Fibroblast of mammary gland (primary cell): ENCODE measurements around the gene ZNF764.

Experiments
- DNase-seq: peaks from one replicate; pipeline ENCODE4 v3.0.0-alpha.2; 2010; ENCODE audit warnings: low read depth
- H3K4me3 ChIP-seq: 2 replicates; pipeline ENCODE4 v1.5.1; 2011; ENCODE audit warnings: low read depth, mild to moderate bottlenecking, low read length, moderate library complexity; ENCODE audit not compliant: control insufficient read depth
- TF ChIP-seq, protein P1 (sequence below): conservative IDR thresholded peaks from 2 replicates; pipeline ENCODE4 v1.5.1; 2011; ENCODE audit warnings: low read depth, low read length, inconsistent platforms; ENCODE audit not compliant: control insufficient read depth, insufficient read depth

Gene ZNF764

DNA sequence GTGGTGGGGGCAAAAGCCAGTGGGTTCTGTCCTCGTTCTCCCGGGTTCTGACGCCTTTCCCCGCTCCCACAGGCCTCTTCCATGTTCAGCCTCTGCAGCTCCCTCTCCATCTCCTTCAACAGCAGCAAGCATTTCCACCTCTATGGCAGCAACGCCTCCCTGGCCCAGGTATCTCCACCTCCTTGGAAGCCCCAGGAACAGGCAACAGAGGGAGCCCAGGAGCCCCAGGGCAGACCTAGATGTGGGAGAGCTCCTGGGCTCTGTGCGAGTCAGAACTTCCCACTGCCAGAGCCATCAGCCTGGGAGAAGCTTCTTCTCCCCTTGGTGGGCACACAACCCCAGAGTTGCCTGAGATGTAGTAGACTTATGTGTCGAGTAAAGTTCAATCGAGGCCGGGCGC, 39.6 kb downstream of the ZNF764 start:
- no peak for DNase-seq
- H3K4me3 ChIP-seq, result no peak overlapping the region
- TF ChIP-seq, protein P1, sequence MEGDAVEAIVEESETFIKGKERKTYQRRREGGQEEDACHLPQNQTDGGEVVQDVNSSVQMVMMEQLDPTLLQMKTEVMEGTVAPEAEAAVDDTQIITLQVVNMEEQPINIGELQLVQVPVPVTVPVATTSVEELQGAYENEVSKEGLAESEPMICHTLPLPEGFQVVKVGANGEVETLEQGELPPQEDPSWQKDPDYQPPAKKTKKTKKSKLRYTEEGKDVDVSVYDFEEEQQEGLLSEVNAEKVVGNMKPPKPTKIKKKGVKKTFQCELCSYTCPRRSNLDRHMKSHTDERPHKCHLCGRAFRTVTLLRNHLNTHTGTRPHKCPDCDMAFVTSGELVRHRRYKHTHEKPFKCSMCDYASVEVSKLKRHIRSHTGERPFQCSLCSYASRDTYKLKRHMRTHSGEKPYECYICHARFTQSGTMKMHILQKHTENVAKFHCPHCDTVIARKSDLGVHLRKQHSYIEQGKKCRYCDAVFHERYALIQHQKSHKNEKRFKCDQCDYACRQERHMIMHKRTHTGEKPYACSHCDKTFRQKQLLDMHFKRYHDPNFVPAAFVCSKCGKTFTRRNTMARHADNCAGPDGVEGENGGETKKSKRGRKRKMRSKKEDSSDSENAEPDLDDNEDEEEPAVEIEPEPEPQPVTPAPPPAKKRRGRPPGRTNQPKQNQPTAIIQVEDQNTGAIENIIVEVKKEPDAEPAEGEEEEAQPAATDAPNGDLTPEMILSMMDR, result no peak

GRCh38 chr16:30515275-30515674, 42.9 kb downstream of the ZNF764 start:
- no peak overlapping the region for H3K4me3 ChIP-seq
- no peak for DNase-seq
- TF ChIP-seq, protein P1, result no peak

GRCh38 chr16:30511509-30511908, 46.7 kb downstream of the ZNF764 start:
- H3K4me3 ChIP-seq, result no peak overlapping the region
- TF ChIP-seq, protein P1, result no peak
- DNase-seq, result no peak

GRCh38 chr16:30510376-30510938, 47.7 kb downstream of the ZNF764 start:
- no peak overlapping the region for H3K4me3 ChIP-seq
- TF ChIP-seq, protein P1, result no peak
- DNase-seq, result no peak

DNA sequence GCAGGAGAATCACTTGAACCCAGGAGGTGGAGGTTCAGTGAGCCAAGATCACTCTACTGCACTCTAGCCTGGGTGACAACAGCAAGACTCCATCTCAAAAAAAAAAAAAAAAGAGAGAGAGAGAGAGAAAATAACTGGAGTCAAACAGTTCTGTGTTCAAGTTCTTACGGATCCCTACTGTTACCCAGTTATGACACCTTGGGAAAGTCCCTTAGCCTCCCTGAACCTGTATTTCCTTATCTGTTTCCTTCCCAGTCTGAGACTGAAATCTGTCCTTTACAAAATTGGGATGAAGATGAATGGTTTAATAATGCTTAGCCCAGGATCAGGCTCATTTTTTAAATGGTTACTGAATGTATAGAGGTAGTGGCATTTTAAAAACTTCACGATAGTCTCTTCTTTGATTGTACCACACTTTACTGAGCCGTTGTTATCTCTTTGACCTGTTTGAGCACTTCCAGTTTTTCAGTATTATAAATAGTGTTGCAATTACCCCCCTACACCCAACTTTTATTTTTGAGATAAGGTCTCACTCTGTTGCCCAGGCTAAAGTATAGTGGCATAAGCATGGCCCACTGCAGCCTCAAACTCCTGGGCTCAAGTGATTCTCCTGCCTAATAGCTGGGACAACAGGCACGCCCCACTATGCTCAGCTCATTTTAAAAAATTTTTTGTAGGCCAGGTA, 49.0 kb downstream of the ZNF764 start:
- TF ChIP-seq, protein P1, result no peak
- no peak for DNase-seq
- H3K4me3 ChIP-seq, result no peak overlapping the region
